SK-N-SH (cell line): ENCODE data around the gene ARL14. TPM values are rescaled to one million over a fixed set of nuclear protein-coding genes. Genes with fewer than 3 reads are reported as not detected.

Experiments
- CTCF ChIA-PET: fragments of 300-600, 350-600 bp; formaldehyde crosslinking; extraction: SDS; loops from one replicate; lab custom pipeline; 2021; lab: Yijun Ruan, JAX
- POLR2A ChIA-PET: fragments of 350-600 bp; sonication (Branson Sonifier 250); formaldehyde crosslinking; extraction: SDS; loops from one replicate; lab custom pipeline; 2020; ENCODE audit warnings: antibody characterized with exemption, inconsistent platforms; lab: Yijun Ruan, JAX
- DNase-seq: peaks from one replicate; pipeline ENCODE4 v3.0.0; 2012
- H2AFZ ChIP-seq: fragments of 200-600 bp; sonication (generic); 2 replicates; pipeline ENCODE4 v1.8.1; 2016; ENCODE audit warnings: antibody characterized with exemption, mild to moderate bottlenecking, low read depth
- H3F3A ChIP-seq: fragments of 200-600 bp; sonication (generic); replicated peaks from 2 replicates; pipeline ENCODE3; 2016; ENCODE audit warnings: antibody characterized with exemption, mild to moderate bottlenecking; ENCODE audit not compliant: insufficient read depth
- H3K27ac ChIP-seq, 2 experiments: fragments of 200-500 bp in 1 of 2; fragments of 200-600 bp in 1 of 2; sonication (Bioruptor generic) in 1 of 2; sonication (generic), shearing (Covaris generic) in 1 of 2; 2 replicates each; pipeline versions ENCODE4 v1.5.1 to v1.6.1; 2014 to 2016; ENCODE audit warnings: low read depth in 2 of 2, inconsistent platforms in 1 of 2, low read length in 1 of 2, mild to moderate bottlenecking in 1 of 2, mixed read lengths in 1 of 2
- H3K27me3 ChIP-seq: fragments of 200-600 bp; sonication (generic), shearing (Covaris generic); 2 replicates; pipeline ENCODE4 v1.6.1; 2016; ENCODE audit warnings: mixed run types; ENCODE audit not compliant: insufficient read depth
- H3K36me3 ChIP-seq, 2 experiments: fragments of 200-500 bp in 1 of 2; fragments of 200-600 bp in 1 of 2; sonication (Bioruptor generic) in 1 of 2; sonication (generic) in 1 of 2; replicated peaks in 1 of 2; 2 replicates each; pipeline versions ENCODE3 to v1.5.1; 2014 to 2016; ENCODE audit warnings: low read length in 1 of 2, mild to moderate bottlenecking in 1 of 2; ENCODE audit not compliant: insufficient read depth in 2 of 2, control insufficient read depth in 1 of 2
- H3K4me1 ChIP-seq, 2 experiments: fragments of 200-500 bp in 1 of 2; fragments of 200-600 bp in 1 of 2; sonication (Bioruptor generic) in 1 of 2; sonication (generic), shearing (Covaris generic) in 1 of 2; 2 replicates each; pipeline versions ENCODE4 v1.5.1 to v1.6.1; 2014 to 2016; ENCODE audit warnings: low read depth in 1 of 2, low read length in 1 of 2, mixed run types in 1 of 2; ENCODE audit not compliant: insufficient read depth in 2 of 2, control insufficient read depth in 1 of 2
- H3K4me2 ChIP-seq: fragments of 200-600 bp; sonication (generic), shearing (Covaris generic); 2 replicates; pipeline ENCODE4 v1.6.1; 2017; ENCODE audit warnings: mixed run types
- H3K4me3 ChIP-seq, 2 experiments: fragments of 200-500 bp in 1 of 2; fragments of 200-600 bp in 1 of 2; sonication (Bioruptor generic) in 1 of 2; sonication (generic), shearing (Covaris generic) in 1 of 2; 2 replicates each; pipeline versions ENCODE4 v1.5.1 to v1.8.1; 2014 to 2016; ENCODE audit warnings: low read depth in 2 of 2, inconsistent platforms in 1 of 2, low read length in 1 of 2, mild to moderate bottlenecking in 1 of 2, mixed read lengths in 1 of 2, moderate library complexity in 1 of 2
- H3K79me2 ChIP-seq: fragments of 200-600 bp; sonication (generic); 2 replicates; pipeline ENCODE4 v1.8.1; 2017; ENCODE audit warnings: mild to moderate bottlenecking; ENCODE audit not compliant: insufficient read depth
- H3K9ac ChIP-seq: fragments of 200-600 bp; sonication (generic); 2 replicates; pipeline ENCODE4 v1.6.1; 2017; ENCODE audit warnings: mixed run types
- H3K9me2 ChIP-seq: fragments of 200-600 bp; sonication (generic); 2 replicates; pipeline ENCODE4 v1.6.1; 2017; ENCODE audit warnings: mixed run types
- H3K9me3 ChIP-seq: fragments of 200-600 bp; sonication (generic); 2 replicates; pipeline ENCODE4 v1.6.1; 2017; ENCODE audit warnings: mixed run types, mild to moderate bottlenecking, moderate library complexity
- H4K20me1 ChIP-seq: fragments of 200-600 bp; sonication (generic); 2 replicates; pipeline ENCODE4 v1.6.1; 2017; ENCODE audit warnings: mild to moderate bottlenecking, mixed run types; ENCODE audit not compliant: insufficient read depth
- CHD2 ChIP-seq: fragments of 150-350 bp; IDR thresholded peaks from 2 replicates; pipeline ENCODE4 v1.6.1; 2018; ENCODE audit warnings: low read length; ENCODE audit not compliant: partially characterized antibody
- ELF1 ChIP-seq: IDR thresholded peaks from 2 replicates; pipeline ENCODE4 v1.4.0; 2012
- EZH2phosphoT487 ChIP-seq: fragments of 200-600 bp; sonication (generic); IDR thresholded peaks from 2 replicates; pipeline ENCODE4 v1.6.1; 2017; ENCODE audit warnings: low read depth, mixed run types, mild to moderate bottlenecking, antibody characterized with exemption, moderate library complexity, borderline replicate concordance
- FOSL2 ChIP-seq: IDR thresholded peaks from 2 replicates; pipeline ENCODE4 v1.4.0; 2012; ENCODE audit warnings: low read depth, mild to moderate bottlenecking, moderate library complexity, borderline replicate concordance
- FOXJ3 ChIP-seq: sonication (generic); formaldehyde crosslinking; IDR thresholded peaks from 2 replicates; pipeline ENCODE4 v1.5.1; 2020; ENCODE audit warnings: mild to moderate bottlenecking, missing genetic modification reagents
- FOXM1 ChIP-seq: IDR thresholded peaks from 2 replicates; pipeline ENCODE4 v1.4.0; 2012; ENCODE audit warnings: low read depth, mild to moderate bottlenecking
- GABPA ChIP-seq: IDR thresholded peaks from 2 replicates; pipeline ENCODE4 v1.4.0; 2012; ENCODE audit warnings: low read depth, mild to moderate bottlenecking
- GATA2 ChIP-seq: sonication (generic); formaldehyde crosslinking; IDR thresholded peaks from 2 replicates; pipeline ENCODE4 v1.5.0; 2020; ENCODE audit warnings: mild to moderate bottlenecking, missing genetic modification reagents
- JUND ChIP-seq: IDR thresholded peaks from 2 replicates; pipeline ENCODE4 v1.4.0; 2012
- PBX3 ChIP-seq: IDR thresholded peaks from 2 replicates; pipeline ENCODE4; 2012
- RAD21 ChIP-seq: IDR thresholded peaks from 2 replicates; pipeline ENCODE4 v1.6.1; 2012; ENCODE audit warnings: mild to moderate bottlenecking, low read length
- RXRA ChIP-seq: IDR thresholded peaks from 2 replicates; pipeline ENCODE4 v1.4.0; 2012; ENCODE audit warnings: low read depth, mild to moderate bottlenecking, borderline replicate concordance
- SIN3A ChIP-seq: IDR thresholded peaks from 2 replicates; pipeline ENCODE4 v1.6.1; 2012; ENCODE audit warnings: low read depth, mild to moderate bottlenecking, low read length, moderate library complexity, borderline replicate concordance
- SMC3 ChIP-seq: IDR thresholded peaks from 2 replicates; pipeline ENCODE4 v1.6.1; 2012; ENCODE audit warnings: low read depth, low read length, improper control_type of control experiment
- TAF1 ChIP-seq: IDR thresholded peaks from 2 replicates; pipeline ENCODE4 v1.6.1; 2012; ENCODE audit warnings: low read depth, mild to moderate bottlenecking, low read length, moderate library complexity, borderline replicate concordance
- YY1 ChIP-seq: IDR thresholded peaks from 2 replicates; pipeline ENCODE4 v1.4.0; 2012; ENCODE audit warnings: low read depth, mild to moderate bottlenecking
- ZBTB33 ChIP-seq: IDR thresholded peaks from 2 replicates; pipeline ENCODE4 v1.4.0; 2012; ENCODE audit warnings: low read depth, borderline replicate concordance
- WGBS: methylation state at CpG from one replicate; pipeline ENCODE4 v1.1.6; 2017; ENCODE audit warnings: low lambda C conversion rate; 5-methylcytosine and 5-hydroxymethylcytosine counted together
- polyA plus RNA-seq, 3 experiments: library from polyadenylated mRNA; depleted of rRNA; stranded (reverse); fragments of >200 nt; gene quantifications; 2 replicates each; pipeline ENCODE4 v1.2.3, GENCODE V29; 2012
- TF ChIP-seq, protein P1 (sequence below): fragments of 200-600 bp; sonication (generic); IDR thresholded peaks from 2 replicates; pipeline ENCODE4 v1.6.1; 2017; ENCODE audit warnings: antibody characterized with exemption, mild to moderate bottlenecking, moderate library complexity

The ARL14 gene
- polyA plus RNA-seq, 1 of the 3 experiments (the other 2 are of a cell fraction) = not detected

GRCh38 chr3:160691151-160691550 lies 14.2 kb downstream of the ARL14 start:
- no peaks in the 10 kb centered on the region for H3K9me2 ChIP-seq
- no peak overlapping the region for H3K9ac ChIP-seq
- TF ChIP-seq TAF1 (no peak), ZBTB33 (no peak), PBX3 (no peak), FOXJ3 (no peak), JUND (no peak), GATA2 (CRISPR knock-in tag) (no peak), ELF1 (no peak), FOSL2 (no peak), CHD2 (no peak), EZH2phosphoT487 (no peak), RXRA (no peak), YY1 (no peak)
- TF ChIP-seq, all 33 proteins: peak for 0
- H3K27me3 ChIP-seq = no peaks in the 10 kb centered on the region
- H3K4me2 ChIP-seq = no peak overlapping the region
- H3K4me3 ChIP-seq = no peak overlapping the region
- no peak overlapping the region for H3K27ac ChIP-seq
- H3F3A ChIP-seq = no peaks in the 10 kb centered on the region
- H2AFZ ChIP-seq = no peak overlapping the region
- no peaks in the 10 kb centered on the region; a peak in 1 of 4 replicates for H3K4me1 ChIP-seq
- CTCF ChIA-PET = interaction anchor here (1.1 to 2.8 kb wide), 2 partner anchors 17 to 257 kb away, joined by 3 to 7 read pairs; no protein-coding TSS in a partner anchor
- H3K36me3 ChIP-seq = no peaks in the 10 kb centered on the region
- H3K9me3 ChIP-seq = no peaks in the 10 kb centered on the region
- no peaks in the 10 kb centered on the region for H4K20me1 ChIP-seq
- no peak for DNase-seq
- 38% methylated on average over 1 of the region's 1 CpG for WGBS
- POLR2A ChIA-PET = no interaction called here
- no peaks in the 10 kb centered on the region for H3K79me2 ChIP-seq

DNA sequence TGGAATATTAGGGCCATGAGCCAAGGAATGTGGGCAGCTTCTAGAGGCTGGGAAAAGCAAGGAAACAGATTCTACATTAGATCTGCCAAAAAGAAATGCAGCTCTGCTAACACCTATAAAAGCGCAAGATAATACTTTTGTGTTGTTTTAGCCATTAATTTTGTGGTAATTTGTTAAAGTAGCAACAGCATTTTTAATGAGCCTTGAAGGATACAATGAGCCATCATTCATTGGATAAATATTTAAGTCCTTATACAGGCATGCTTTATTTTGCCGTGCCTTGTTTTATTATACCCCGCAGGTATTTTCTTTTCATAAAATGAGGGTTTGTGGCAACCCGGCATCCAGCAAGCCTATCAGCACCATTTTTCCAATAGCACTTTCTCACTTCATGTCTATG lies 15.0 kb downstream of the ARL14 start:
- WGBS = 86% methylated on average over 4 of the region's 4 CpGs
- Histone ChIP-seq H3K4me1 (no peaks in the 10 kb centered on the region; a peak in 1 of 4 replicates), H2AFZ (no peak overlapping the region), H3K9ac (no peak overlapping the region), H3K9me3 (no peaks in the 10 kb centered on the region), H3K4me2 (no peak overlapping the region), H3K36me3 (no peaks in the 10 kb centered on the region), H3K9me2 (no peaks in the 10 kb centered on the region), H4K20me1 (no peaks in the 10 kb centered on the region), H3K27me3 (no peaks in the 10 kb centered on the region), H3F3A (no peaks in the 10 kb centered on the region), H3K79me2 (no peaks in the 10 kb centered on the region), H3K27ac (no peak overlapping the region), H3K4me3 (no peak overlapping the region)
- ChIA-PET POLR2A (no interaction called here), CTCF (interaction anchor here (1.1 to 2.8 kb wide), 2 partner anchors 16 to 257 kb away, joined by 3 to 7 read pairs; no protein-coding TSS in a partner anchor)
- DNase-seq = no peak
- TF ChIP-seq TAF1 (no peak), RAD21 (no peak), FOSL2 (no peak), SMC3 (no peak), FOXM1 (no peak), SIN3A (no peak), GABPA (no peak), ZBTB33 (no peak)
- TF ChIP-seq, protein P1, sequence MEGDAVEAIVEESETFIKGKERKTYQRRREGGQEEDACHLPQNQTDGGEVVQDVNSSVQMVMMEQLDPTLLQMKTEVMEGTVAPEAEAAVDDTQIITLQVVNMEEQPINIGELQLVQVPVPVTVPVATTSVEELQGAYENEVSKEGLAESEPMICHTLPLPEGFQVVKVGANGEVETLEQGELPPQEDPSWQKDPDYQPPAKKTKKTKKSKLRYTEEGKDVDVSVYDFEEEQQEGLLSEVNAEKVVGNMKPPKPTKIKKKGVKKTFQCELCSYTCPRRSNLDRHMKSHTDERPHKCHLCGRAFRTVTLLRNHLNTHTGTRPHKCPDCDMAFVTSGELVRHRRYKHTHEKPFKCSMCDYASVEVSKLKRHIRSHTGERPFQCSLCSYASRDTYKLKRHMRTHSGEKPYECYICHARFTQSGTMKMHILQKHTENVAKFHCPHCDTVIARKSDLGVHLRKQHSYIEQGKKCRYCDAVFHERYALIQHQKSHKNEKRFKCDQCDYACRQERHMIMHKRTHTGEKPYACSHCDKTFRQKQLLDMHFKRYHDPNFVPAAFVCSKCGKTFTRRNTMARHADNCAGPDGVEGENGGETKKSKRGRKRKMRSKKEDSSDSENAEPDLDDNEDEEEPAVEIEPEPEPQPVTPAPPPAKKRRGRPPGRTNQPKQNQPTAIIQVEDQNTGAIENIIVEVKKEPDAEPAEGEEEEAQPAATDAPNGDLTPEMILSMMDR = no peak
